ENCODE data around the gene NXT1.
"Not testable (repeated sequence)": the region's sequence is repeated elsewhere in the genome, so short reads cannot be mapped to it uniquely, and the experiment has no call there.

Gene NXT1

DNA sequence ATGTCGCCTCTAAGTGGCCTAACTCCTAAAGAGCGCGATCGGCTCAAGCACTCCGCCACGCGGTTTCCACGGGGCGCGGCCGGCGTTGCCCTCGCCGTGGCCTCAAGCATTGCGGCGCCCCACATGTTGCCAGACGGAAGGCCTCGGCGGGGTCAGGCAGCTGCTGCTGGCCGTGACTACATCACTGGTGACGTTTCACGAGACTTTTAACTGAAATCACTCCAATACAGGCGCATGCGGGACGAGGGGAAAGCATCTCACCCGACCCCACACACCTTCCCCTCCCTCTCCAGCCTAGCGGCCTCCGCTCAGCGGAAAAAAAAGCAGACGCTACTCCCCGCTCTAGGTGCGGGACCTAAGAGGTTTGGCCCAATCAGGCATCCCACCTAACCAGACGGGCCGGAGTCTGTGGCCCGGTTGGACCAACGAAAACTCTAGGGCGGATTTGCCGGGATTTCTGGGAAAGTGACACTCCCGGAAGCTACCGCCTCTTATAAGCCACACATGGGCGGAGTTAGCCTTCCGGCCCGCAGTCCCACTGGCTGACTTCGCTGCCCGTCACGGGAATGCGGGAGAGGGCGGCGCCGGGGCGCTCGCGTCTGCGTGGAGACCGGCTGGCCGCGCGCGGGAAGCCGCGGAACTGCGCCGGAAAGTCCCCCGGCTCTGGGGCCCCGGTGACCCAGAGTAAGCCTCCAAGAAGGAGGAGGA is at the start of gene NXT1:
TSS of gene NXT1 (plus strand) at position 596 of the 708 bp plus-strand sequence. CDS start 3,251 bp downstream, outside the sequence.
- peak; percentile 98 to 99 for DNase-seq

DNA sequence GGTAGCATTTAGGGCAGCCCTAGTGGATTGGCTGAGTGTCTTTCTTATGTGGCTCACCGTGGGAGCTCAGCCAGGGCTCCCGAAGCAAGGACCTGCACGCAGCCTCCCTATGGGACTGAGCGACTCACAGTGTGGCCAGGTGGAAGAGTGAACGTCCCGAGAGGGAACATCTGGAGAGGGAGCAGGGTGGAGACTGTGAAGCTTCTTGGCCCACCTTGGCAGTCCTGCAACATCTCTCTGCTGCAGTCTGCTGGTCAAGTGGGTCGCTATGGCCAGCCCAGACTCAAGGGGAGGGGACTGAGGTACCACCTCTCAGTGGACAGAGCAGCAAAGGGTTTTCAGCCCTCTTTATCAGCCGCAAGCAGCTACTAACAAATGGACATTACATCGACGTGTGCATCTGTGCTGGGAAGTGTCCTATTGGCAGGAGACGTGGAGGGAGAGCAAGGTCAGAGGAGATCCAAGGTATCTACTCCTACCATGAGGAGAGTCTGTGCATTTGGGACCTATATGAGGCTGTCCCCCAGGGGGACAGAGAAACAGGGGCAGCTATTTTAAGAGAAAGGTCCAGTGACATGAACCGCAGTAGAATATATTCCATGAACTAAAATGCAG is 49.0 kb upstream of the NXT1 start:
- DNase-seq, result no peak

- DNase-seq, result no peak
These were observed 48.2 kb upstream of the NXT1 start for GRCh38 chr20:23302386-23302785.

DNA sequence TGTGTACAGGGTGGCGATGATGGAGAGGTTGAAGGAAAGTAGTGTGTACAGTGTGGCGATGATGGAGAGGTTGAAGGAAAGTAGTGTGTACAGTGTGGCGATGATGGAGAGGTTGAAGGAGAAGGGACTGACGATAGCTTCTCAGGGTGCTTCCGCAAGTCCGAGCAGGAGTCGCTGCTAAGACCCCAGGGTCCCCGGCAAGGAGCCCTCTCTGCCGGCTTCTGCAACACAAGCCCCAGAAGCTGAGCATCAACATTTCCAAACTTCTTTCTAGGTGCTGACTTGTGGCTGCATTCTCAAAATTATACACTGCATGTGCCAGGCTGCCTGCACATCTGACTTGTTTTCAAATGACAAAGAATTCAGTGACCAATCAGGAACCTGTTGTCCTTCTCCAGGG is 47.8 kb upstream of the NXT1 start:
- no peak for DNase-seq

DNA sequence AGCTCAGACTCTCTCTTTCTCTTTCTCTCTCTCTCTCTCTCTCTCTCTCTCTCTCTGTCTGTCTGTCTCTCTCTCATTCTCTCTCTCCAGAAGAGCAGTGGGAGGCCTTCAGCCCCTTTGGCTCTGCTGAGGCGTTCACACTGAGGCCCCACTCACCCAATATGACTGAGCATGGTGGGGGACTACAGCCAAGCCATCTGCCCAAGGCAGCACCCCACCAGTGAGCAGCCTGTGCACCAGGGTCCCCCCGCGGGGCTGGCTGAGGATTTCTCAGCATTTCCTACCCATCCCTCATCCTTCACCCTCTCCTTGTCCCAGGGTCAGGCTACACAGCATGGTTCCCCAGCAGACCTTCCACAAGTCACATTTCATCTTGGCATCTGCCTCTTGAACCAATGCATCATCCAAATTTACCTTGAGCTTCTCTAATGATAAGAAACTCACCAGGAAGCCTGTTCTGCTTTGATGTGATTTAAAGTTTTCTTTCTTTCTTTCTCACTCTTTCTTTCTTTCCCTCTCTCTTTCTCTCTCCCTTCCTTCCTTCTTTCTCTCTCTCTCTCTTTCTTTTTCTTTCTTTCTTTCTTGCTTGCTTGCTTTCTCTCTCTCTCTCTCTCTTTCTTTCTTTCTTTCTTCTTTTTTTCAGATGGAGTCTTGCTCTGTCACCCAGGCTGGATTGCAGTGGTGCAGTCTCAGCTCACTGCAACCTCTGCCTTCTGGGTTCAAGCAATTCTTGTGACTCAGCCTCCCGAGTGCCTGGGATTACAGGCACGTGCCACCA is 47.1 kb upstream of the NXT1 start:
- no peak for DNase-seq

DNA sequence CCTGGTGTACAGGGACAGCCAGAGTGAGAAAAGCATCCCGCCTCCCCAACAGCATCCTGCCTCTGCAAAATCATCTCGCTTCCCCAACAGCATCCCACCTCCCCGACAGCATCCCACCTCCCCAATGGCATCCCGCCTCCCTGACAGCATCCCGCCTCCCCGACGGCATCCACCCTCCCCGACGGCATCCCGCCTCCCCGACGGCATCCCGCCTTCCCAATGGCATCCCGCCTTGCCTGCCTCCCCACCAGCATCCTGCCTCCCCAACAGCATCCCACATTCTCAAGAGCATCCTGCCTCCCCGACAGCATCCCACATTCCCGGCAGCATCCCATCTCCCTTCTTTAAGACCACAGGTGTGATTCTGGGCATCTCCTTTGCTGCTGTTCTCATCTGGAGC is 46.0 kb upstream of the NXT1 start:
- no peak for DNase-seq

- no peak for DNase-seq
These were observed 45.5 kb upstream of the NXT1 start for GRCh38 chr20:23305098-23305497.

GRCh38 chr20:23307393-23307792 is 43.2 kb upstream of the NXT1 start:
- not testable (repeated sequence) for DNase-seq

- DNase-seq, result no peak
These were observed 42.6 kb upstream of the NXT1 start for GRCh38 chr20:23308024-23308423.

GRCh38 chr20:23308908-23309307 is 41.7 kb upstream of the NXT1 start:
- DNase-seq, result no peak

GRCh38 chr20:23309781-23310180 is 40.8 kb upstream of the NXT1 start:
- no peak for DNase-seq

GRCh38 chr20:23311947-23312506 is 38.6 kb upstream of the NXT1 start:
- no peak for DNase-seq

- no peak for DNase-seq
These were observed 37.3 kb upstream of the NXT1 start for GRCh38 chr20:23313271-23313670.

DNA sequence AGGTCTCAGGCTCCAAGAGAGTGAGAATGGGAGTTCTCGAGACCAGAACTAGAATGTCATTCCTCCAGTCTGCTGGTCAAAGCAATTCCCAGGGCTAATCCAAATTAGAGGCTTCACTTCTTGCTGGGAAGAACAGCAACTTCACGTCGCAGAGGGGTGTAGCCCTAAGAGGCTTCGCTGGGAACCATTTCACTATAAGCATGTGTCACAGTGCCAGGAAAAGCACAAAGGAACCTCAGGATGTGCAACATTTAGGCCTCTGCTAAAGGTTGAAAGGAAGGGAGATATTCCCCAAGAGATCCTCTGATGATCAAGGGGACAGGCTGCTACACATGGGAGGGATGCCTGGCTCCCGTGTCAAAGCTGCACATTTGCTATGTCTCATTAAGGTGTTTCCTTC is 35.9 kb upstream of the NXT1 start:
- no peak for DNase-seq

- no peak for DNase-seq
These were observed 35.5 kb upstream of the NXT1 start for GRCh38 chr20:23315099-23315498.

DNA sequence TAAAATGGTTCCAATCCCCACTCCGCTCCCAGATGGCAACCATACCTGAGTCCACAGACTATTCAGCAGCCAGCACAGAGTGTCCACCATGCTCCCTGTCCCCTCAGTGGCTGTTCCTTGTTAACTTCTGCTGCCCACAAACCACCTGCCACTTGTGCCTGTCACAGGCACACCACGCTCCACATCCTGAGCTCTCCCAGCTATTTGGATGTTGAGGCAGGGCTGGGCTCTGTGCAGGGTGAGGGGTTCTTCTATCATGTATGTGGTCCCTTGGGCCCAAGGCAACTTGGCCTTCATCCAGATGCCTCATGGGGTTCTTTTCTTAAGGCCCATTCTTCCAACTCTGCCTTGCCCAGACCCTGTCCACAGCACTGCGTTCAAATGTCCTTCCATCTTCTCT is 34.0 kb upstream of the NXT1 start:
- no peak for DNase-seq

DNA sequence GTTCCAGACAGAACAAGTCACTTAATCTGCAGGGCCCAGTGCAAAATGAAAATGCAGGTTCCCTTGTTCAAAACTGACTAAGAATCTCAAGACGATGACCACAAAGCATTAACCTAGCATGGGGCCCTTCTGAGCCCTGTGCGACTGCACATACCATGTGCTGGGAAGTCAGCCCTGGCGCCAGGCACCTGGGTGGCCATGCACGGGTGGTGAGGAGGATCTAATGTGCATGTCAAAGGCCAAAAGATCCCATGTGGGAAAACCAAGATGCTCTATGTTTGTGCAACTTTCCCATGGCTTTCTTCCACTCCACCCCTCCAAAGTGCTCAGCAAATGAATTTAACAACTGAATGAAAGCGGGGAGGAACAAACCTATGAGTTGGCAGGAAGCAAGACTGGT is 33.5 kb upstream of the NXT1 start:
- no peak for DNase-seq

GRCh38 chr20:23318347-23318746 is 32.2 kb upstream of the NXT1 start:
- no peak for DNase-seq

GRCh38 chr20:23320317-23320716 is 30.3 kb upstream of the NXT1 start:
- DNase-seq, result no peak

GRCh38 chr20:23325107-23325506 is 25.5 kb upstream of the NXT1 start:
- no peak for DNase-seq

- DNase-seq, result no peak
These were observed 23.8 kb upstream of the NXT1 start for GRCh38 chr20:23326774-23327173.

GRCh38 chr20:23327617-23328333 is 22.8 kb upstream of the NXT1 start:
- DNase-seq, result no peak

Measured in NCI-H2081 (cell line).